ENCODE measurements around the gene EIF4E3.

DNA sequence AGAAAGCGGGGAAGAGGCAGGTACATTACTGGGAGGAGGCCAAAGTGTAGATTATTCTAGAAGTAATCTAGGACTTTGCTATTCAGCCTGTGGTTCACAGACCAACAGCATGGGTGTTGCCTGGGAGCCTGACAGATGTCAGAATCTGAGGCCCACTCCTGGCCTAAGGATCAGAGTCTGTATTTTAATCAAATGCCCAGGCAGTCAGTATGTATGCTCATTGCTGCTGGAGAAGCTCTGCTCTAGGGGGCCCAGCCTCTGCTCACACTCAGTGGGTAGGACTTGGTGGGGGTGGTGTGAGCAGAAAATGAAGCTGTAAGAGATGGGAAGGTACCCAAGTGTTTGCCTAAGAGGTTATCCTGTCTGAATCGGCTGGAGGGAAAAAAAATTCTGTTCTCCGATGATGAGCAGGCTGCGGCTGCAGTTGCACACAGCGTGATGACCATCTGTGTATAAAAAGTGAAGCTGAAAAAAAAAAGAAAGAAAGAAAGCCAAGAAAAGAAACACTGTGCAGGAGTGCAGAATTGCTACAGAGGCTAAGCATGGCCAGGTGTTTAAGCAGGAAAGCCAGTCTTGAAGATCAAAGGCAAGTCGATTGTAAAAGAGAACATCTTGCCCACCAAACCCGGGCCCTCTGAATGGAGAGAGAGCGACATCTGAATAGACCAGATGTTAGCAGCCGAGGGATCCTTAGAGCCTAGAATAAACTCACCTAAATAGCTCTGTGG lies 65.2 kb downstream of the EIF4E3 start:
- TF ChIP-seq, protein P1, sequence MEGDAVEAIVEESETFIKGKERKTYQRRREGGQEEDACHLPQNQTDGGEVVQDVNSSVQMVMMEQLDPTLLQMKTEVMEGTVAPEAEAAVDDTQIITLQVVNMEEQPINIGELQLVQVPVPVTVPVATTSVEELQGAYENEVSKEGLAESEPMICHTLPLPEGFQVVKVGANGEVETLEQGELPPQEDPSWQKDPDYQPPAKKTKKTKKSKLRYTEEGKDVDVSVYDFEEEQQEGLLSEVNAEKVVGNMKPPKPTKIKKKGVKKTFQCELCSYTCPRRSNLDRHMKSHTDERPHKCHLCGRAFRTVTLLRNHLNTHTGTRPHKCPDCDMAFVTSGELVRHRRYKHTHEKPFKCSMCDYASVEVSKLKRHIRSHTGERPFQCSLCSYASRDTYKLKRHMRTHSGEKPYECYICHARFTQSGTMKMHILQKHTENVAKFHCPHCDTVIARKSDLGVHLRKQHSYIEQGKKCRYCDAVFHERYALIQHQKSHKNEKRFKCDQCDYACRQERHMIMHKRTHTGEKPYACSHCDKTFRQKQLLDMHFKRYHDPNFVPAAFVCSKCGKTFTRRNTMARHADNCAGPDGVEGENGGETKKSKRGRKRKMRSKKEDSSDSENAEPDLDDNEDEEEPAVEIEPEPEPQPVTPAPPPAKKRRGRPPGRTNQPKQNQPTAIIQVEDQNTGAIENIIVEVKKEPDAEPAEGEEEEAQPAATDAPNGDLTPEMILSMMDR (IDR thresholded peaks at IDR 0.05), result no peak
- TF ChIP-seq POLR2A (IDR thresholded peaks at IDR 0.05), result no peak

All from testis (tissue), 2 donors.